GM19455 (cell line): ENCODE results near the gene LRRFIP1.

Source experiments
- ATAC-seq: cut with Tn5 transposase; IDR thresholded peaks from one replicate; pipeline ENCODE4 v1.9.1; 2021; ENCODE audit not compliant: unreplicated experiment

Gene LRRFIP1

GRCh38 chr2:237721458-237721857 lies 94.1 kb downstream of the LRRFIP1 start:
- no peak for ATAC-seq

- no peak for ATAC-seq
Measured at GRCh38 chr2:237722616-237723015, 95.2 kb downstream of the LRRFIP1 start.

GRCh38 chr2:237723023-237723422 lies 95.6 kb downstream of the LRRFIP1 start:
- no peak for ATAC-seq

- peak; percentile 71 for ATAC-seq
Measured at GRCh38 chr2:237723602-237724001, 96.2 kb downstream of the LRRFIP1 start.

- no peak for ATAC-seq
Measured at GRCh38 chr2:237724811-237725478, 97.6 kb downstream of the LRRFIP1 start.

- ATAC-seq: no peak
Measured at GRCh38 chr2:237725661-237726060, 98.3 kb downstream of the LRRFIP1 start.

GRCh38 chr2:237726401-237726830 lies 99.0 kb downstream of the LRRFIP1 start:
- no peak for ATAC-seq

- ATAC-seq: no peak
Measured at GRCh38 chr2:237727363-237727762, 100.0 kb downstream of the LRRFIP1 start.

- no peak for ATAC-seq
Measured at GRCh38 chr2:237729681-237730475, 102.5 kb downstream of the LRRFIP1 start.

- ATAC-seq: no peak
Measured at GRCh38 chr2:237731663-237732062, 104.3 kb downstream of the LRRFIP1 start.

- ATAC-seq: no peak
Measured at GRCh38 chr2:237732070-237732469, 104.7 kb downstream of the LRRFIP1 start.

GRCh38 chr2:237732790-237733381 lies 105.5 kb downstream of the LRRFIP1 start:
- ATAC-seq: no peak

- no peak for ATAC-seq
Measured at GRCh38 chr2:237733677-237734300, 106.4 kb downstream of the LRRFIP1 start.

GRCh38 chr2:237734905-237735623 lies 107.7 kb downstream of the LRRFIP1 start:
- ATAC-seq: no peak

- ATAC-seq: no peak
Measured at GRCh38 chr2:237735798-237736197, 108.4 kb downstream of the LRRFIP1 start.

- no peak for ATAC-seq
Measured at GRCh38 chr2:237736783-237737182, 109.4 kb downstream of the LRRFIP1 start.

GRCh38 chr2:237737196-237737865 lies 109.9 kb downstream of the LRRFIP1 start:
- ATAC-seq: no peak

- ATAC-seq: no peak
Measured at GRCh38 chr2:237738255-237738654, 110.9 kb downstream of the LRRFIP1 start.

- no peak for ATAC-seq
Measured at GRCh38 chr2:237739101-237739500, 111.7 kb downstream of the LRRFIP1 start.

- no peak for ATAC-seq
Measured at GRCh38 chr2:237742191-237742590, 114.8 kb downstream of the LRRFIP1 start.
